ENCODE data around the gene FAT3.

Gene FAT3

GRCh38 chr11:92227959-92228935, 3.6 kb downstream of the FAT3 start:
- no peak for DNase-seq (ENCODE audit: low spot score)

GRCh38 chr11:92236856-92237255, 12.2 kb downstream of the FAT3 start:
- no peak for DNase-seq (ENCODE audit: low spot score)

GRCh38 chr11:92240916-92241315, 16.3 kb downstream of the FAT3 start:
- DNase-seq (ENCODE audit: low spot score): no peak

DNA sequence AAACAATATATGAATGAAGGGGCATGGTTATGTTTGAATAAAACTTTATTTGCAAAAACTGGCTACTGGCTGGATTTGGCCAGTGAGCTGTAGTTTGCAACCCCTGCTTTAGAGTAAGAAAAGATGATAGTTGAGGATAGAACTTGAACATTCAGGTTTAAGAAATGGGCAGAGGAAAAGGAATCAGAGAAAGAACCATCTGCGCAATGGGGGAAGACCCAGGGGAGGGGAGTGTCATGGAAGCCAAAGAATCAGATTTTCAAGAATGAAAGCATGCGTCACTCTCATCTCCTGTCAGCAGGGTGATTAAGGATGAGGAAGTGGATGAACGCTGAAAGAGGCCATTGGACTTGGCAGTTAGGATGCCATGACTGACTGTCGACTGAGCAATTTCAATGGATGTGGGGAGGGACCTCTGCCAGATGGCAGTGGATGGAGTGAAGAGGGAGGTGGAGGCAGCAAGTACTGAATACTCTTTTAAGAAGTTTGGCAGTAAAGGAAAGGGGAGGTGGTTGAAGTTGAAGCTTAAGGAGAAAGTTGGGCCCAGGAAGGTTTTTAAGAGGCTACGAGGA, 21.2 kb downstream of the FAT3 start:
- peak; percentile 2 for DNase-seq (ENCODE audit: low spot score)

DNA sequence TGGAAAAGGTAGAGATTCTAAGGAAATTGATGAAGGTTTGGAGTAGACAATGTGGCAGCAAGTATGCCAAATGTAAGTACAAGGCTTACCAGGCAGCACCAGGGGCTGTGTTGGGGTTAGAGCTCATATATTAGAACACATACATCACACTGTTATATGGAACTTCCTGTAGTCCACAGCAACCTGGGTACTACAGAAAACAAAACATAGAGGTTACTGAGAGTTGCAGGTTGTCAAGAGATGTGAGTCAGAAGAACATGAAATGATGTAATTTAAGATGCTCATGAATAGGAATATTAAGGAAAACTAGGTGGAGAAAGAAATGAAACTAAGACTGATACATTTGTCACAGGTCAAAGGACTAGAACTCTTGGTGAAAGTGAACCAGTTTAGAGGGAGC, 22.0 kb downstream of the FAT3 start:
- no peak for DNase-seq (ENCODE audit: low spot score)

- no peak for DNase-seq (ENCODE audit: low spot score)
These were observed 24.6 kb downstream of the FAT3 start for GRCh38 chr11:92249156-92249753.

- DNase-seq (ENCODE audit: low spot score): no peak
These were observed 27.4 kb downstream of the FAT3 start for GRCh38 chr11:92251980-92252379.

- DNase-seq (ENCODE audit: low spot score): no peak
These were observed 28.8 kb downstream of the FAT3 start for GRCh38 chr11:92253421-92253820.

- DNase-seq (ENCODE audit: low spot score): no peak
These were observed 29.3 kb downstream of the FAT3 start for GRCh38 chr11:92253945-92254344.

DNA sequence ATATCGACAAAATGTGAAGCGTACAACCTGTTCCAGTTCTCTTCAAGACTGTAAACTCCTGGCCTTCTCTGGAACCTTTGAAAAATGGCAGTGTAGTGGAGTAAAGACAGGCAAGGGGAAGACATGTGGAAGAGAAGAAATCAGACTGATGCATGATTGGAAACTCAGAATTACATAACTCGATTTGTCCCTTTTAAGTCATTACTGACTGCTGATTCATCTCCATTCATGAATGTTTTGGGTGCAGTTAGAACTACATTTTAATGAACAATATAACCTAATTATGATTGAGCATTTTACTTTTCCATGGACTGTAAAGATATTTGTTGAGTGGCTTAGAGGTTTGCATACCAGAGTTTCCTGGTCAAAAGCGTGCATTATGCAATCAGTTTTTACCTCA, 32.9 kb downstream of the FAT3 start:
- DNase-seq (ENCODE audit: low spot score): no peak

DNA sequence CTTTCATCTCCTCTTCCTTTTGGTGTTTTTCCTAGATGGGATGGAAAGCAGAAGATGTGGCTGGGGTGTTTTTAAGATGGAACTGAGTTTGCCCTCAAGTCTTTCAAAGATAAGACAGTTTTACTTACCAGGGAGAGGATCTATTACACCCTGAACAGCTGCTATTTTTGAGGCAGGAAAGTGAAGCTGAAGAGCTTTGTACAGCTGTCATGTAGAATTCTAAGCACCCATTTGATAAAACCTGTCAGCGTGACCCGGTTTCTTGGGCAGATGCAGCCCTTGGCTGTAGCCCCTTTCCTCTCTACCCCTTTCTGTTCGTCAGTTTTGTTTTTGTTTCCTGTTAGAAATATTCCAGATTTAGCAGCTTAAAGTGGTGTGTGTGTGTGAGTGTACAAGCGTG, 35.2 kb downstream of the FAT3 start:
- DNase-seq (ENCODE audit: low spot score): no peak

DNA sequence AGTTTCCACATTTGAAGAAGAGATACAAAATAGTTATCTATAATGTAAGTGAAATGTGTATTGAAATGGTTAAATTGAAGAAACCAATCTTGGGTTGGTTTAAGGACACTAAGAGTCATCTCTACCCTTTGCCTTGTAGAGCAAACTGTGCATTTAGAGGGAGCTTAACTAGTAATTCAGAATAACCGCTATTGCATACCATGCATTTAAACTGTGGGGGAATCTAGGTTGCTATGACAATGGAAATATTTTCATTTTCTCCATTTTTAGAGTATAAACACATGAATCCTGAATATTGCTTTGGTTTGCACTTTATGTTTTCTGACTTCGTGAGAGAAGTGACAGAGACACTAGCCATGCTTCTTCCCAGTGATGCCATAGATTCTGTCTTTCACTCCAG, 39.7 kb downstream of the FAT3 start:
- DNase-seq (ENCODE audit: low spot score): no peak

DNA sequence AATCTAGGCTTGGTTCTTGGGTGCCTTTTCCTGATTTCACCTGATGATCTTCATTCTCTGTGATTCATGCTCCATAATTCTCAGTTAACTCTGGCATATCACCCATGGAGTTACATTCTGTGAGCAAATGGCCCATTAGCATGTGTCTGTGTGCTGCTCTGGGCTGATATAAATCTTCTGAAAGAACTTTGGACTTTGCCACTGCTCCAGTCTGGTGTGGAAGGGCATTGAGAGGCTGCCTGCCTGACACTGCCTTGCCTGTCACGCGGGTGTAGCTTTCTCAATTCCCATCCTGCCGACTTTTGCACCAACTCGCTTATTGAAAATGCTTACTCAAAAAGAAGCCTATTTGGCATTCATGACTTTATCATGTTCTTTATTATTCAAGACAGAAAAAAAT, 42.2 kb downstream of the FAT3 start:
- no peak for DNase-seq (ENCODE audit: low spot score)

- DNase-seq (ENCODE audit: low spot score): no peak
These were observed 42.7 kb downstream of the FAT3 start for GRCh38 chr11:92267278-92267677.

- DNase-seq (ENCODE audit: low spot score): no peak
These were observed 43.4 kb downstream of the FAT3 start for GRCh38 chr11:92267968-92268367.

DNA sequence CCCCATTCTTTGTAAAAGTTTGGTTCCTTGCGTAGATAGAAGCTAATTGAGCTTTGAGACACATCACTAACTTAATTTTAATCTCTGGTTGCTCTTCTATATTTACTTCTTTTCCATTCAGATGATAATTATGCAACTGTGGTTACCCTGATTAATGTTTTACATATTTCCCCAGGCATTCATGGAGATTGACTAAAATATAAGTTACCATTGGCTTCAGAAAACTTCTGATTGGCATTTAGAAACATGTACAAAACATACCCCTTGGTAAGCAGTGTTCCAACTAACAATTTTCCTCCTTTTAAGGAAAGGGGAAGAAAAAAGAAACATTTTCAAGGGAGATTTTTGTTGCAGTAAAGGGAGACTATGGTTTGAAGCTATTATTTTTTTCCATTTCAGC, 43.9 kb downstream of the FAT3 start:
- no peak for DNase-seq (ENCODE audit: low spot score)

GRCh38 chr11:92269021-92269420, 44.4 kb downstream of the FAT3 start:
- DNase-seq (ENCODE audit: low spot score): peak; percentile 1

DNA sequence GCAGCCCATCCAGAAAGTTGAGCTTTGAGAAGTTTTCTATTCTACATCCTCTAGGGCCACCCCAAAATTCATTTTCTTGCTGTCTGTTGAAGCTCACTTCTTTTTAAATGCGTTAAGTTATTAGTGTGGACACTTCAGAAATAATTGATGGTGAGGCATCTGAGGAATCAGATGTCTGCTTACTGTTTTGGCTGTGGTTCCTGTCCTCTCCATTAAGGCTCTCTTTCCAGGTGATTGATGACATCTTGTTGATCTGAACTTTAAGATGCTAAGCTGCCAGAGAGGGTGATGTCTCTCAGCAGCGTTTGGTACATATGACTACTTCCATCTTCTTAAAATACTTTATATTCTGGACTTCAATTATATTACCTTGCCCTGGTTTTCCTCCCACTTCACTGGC, 45.2 kb downstream of the FAT3 start:
- no peak for DNase-seq (ENCODE audit: low spot score)

DNA sequence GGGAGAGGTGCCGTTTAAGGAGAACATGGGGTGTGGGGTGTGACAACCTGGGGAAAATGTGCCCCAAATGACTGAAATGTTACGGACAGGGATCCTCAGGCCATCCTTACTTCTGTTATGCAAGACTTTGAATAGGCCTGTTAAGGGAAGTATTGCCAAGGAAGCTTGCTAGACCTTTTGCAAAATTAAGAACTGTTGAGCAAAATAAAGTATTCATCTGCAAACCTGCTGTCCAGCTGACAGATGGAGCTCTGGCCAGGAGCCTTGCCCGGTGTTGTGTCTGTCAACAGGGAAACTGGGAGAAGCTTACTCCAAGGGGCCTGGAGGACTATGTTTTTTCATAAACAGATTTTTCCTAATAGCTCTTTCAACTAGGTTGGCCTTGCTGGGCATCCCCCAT, 48.0 kb downstream of the FAT3 start:
- no peak for DNase-seq (ENCODE audit: low spot score)

Data from RKO (cell line).